Right forelimb (tissue), 1 donor: ENCODE results near the gene VDAC2.

Experiments
- DNase-seq: peaks from one replicate; pipeline ENCODE4 v3.0.0-alpha.2; 2018

The VDAC2 gene

DNA sequence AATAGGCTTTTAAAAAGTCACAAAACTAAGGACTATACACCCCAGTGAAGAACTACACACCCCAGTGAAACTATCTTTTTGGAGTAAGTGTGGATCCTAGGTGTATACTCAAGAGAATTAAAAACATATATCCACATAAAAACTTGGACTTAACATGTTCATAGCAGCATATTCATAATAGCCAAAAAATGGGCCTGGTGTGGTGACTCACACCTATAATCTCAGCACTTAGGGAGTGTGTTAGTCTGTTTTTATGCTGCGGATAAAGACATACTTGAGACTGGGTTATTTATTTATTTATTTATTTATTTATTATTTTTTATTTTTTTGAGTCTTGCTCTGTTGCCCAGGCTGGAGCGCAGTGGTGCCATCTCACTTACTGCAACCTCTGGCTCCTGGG lies 44.1 kb downstream of the VDAC2 start:
- no peak for DNase-seq

- DNase-seq, result no peak
Measured at GRCh38 chr10:75260990-75261389, 50.4 kb downstream of the VDAC2 start.

GRCh38 chr10:75261813-75262705 lies 51.5 kb downstream of the VDAC2 start:
- DNase-seq, result peak; percentile 67

- no peak for DNase-seq
Measured at GRCh38 chr10:75263806-75264205, 53.2 kb downstream of the VDAC2 start.

- no peak for DNase-seq
Measured at GRCh38 chr10:75265856-75266255, 55.3 kb downstream of the VDAC2 start.

- no peak for DNase-seq
Measured at GRCh38 chr10:75266945-75267344, 56.3 kb downstream of the VDAC2 start.

DNA sequence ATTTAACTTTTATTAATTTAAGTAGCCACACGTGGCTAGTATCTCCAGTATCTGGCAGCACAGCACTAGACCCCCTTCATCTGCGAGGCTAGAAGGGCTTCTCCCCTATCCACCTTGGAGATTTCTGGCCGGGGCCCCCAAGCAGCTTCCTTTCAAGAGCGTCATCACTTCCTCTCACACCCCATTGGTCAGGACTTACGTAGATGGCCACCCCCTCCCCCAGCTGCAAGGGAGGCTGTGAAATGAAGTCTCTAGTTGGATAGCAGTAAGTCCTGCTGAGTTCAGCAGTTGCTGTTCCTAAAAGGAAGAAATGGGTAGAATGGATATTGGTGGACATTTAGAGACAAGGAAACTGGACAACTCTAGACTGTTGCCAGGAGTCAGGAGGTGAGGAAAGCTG lies 59.0 kb downstream of the VDAC2 start:
- DNase-seq, result no peak

DNA sequence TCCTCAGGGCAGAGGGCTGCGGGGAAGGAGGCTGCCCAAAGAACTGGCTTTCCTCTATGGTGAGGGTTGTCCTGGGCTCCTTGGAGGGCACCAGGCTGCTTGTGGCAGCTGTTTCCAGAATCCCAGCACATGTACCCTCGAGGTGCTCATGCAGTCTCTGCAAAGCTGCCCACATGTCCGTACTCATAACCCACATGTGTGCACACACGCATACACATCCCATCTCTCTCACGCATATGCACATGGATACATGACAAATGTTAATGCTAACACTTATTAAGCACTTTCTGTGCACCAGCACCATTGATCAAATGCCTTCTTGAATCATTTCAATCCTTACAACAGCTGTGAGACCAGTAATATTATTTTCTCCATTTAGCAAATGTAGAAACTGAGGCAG lies 61.5 kb downstream of the VDAC2 start:
- no peak for DNase-seq

DNA sequence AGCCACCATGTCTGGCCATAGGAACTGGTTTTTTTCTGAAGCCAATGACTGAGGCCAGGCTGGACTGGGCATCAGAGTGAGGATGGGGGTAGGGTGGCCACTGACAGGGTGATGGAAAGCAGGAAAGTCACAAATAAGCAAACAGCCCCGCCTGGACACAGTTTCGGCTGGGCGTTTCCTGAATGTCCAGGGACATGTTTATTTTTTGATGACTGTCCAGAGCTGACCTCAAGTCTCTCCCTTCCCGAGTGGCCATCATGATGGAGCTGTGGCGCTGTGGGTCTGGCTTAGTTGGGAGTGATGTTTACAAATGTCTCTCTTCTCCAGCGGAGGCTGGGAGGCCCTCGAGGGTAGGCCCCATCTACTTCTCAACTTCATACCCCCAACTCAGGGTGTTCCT lies 62.3 kb downstream of the VDAC2 start:
- DNase-seq, result no peak

GRCh38 chr10:75276069-75276872 lies 65.7 kb downstream of the VDAC2 start:
- DNase-seq, result peak; percentile 49

DNA sequence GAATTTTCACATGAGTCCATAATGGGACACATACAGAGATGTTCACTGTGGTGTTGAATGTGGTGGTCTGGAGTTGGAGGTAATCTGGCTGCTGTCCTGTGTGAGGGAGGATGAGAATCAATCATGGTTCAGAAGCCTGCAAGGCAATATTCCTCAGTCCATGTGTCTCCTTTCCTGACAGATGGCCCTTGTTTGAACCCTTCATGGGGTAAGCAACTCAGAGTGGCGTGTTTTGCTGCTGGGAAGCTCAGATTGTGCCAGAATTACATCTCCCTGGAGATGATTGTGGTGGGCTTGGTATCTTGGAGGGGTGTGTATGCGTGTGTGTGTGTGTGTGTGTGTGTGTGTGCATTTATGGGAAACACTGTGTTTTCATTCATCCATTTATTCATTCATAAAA lies 69.6 kb downstream of the VDAC2 start:
- no peak for DNase-seq
